WTC11 (cell line): Measurements from ENCODE around the gene UGCG. TPM values are rescaled to one million over a fixed set of nuclear protein-coding genes. Genes with fewer than 3 reads are reported as not detected.

Experiments used
- ATAC-seq: fragments of 200-7000 bp; cut with Tn5 transposase; 2 replicates; pipeline ENCODE4 v1.10.0; 2021; ENCODE audit warnings: mild to moderate bottlenecking, moderate library complexity
- CTCF ChIA-PET: fragments of 300-600 bp; sonication (Branson Sonifier 250); formaldehyde crosslinking; loops from one replicate; lab custom pipeline; 2021; ENCODE audit warnings: antibody characterized with exemption; lab: Charles Lee
- POLR2A ChIA-PET: fragments of 350-600 bp; sonication (Branson Sonifier 250); formaldehyde crosslinking; loops from one replicate; lab custom pipeline; 2021; ENCODE audit warnings: antibody characterized with exemption; lab: Charles Lee
- DNase-seq: peaks from one replicate; pipeline ENCODE4 v3.0.0; 2021; ENCODE audit warnings: low spot score
- H3K27ac Mint-ChIP-seq: 2 replicates; pipeline ENCODE4 v1.8.0; 2021; ENCODE audit warnings: mixed read lengths
- H3K27me3 Mint-ChIP-seq: 2 replicates; pipeline ENCODE4 v1.8.0; 2021; ENCODE audit warnings: low read depth, mild to moderate bottlenecking, moderate library complexity, mixed read lengths
- H3K36me3 Mint-ChIP-seq: 2 replicates; pipeline ENCODE4 v1.8.0; 2021; ENCODE audit warnings: mixed read lengths
- H3K4me1 Mint-ChIP-seq: 2 replicates; pipeline ENCODE4 v1.8.0; 2022; ENCODE audit warnings: mixed read lengths
- H3K4me3 Mint-ChIP-seq: 2 replicates; pipeline ENCODE4 v1.8.0; 2021; ENCODE audit warnings: mild to moderate bottlenecking, moderate library complexity, mixed read lengths
- H3K9me3 Mint-ChIP-seq: 2 replicates; pipeline ENCODE4 v1.8.0; 2021; ENCODE audit warnings: mixed read lengths
- ATF1 ChIP-seq: sonication (generic); formaldehyde crosslinking; IDR thresholded peaks from 2 replicates; pipeline ENCODE4 v1.8.1; 2023; ENCODE audit warnings: mild to moderate bottlenecking, moderate library complexity, missing genetic modification reagents
- CDX4 ChIP-seq: fragments of 250-450 bp; sonication (Bioruptor Pico); IDR thresholded peaks from 2 replicates; pipeline ENCODE4 v1.9.0; 2021; ENCODE audit warnings: moderate library complexity, mild to moderate bottlenecking, inconsistent platforms, borderline replicate concordance
- ERG ChIP-seq: fragments of 250-450 bp; sonication (Bioruptor Pico); IDR thresholded peaks from 2 replicates; pipeline ENCODE4 v1.8.0; 2021; ENCODE audit warnings: mild to moderate bottlenecking
- ESRRA ChIP-seq: sonication (generic); formaldehyde crosslinking; IDR thresholded peaks from 2 replicates; pipeline ENCODE4 v1.8.1; 2022; ENCODE audit warnings: mild to moderate bottlenecking, missing genetic modification reagents, borderline replicate concordance
- FOXP1 ChIP-seq: sonication (generic); formaldehyde crosslinking; IDR thresholded peaks from 2 replicates; pipeline ENCODE4 v1.8.0; 2022; ENCODE audit warnings: missing genetic modification reagents, mild to moderate bottlenecking, moderate library complexity, borderline replicate concordance
- FOXP4 ChIP-seq: sonication (generic); formaldehyde crosslinking; IDR thresholded peaks from 2 replicates; pipeline ENCODE4 v1.8.0; 2022; ENCODE audit warnings: mild to moderate bottlenecking, missing genetic modification reagents
- JAZF1 ChIP-seq: fragments of 250-450 bp; sonication (Bioruptor Pico); IDR thresholded peaks from 2 replicates; pipeline ENCODE4 v1.9.0; 2021; ENCODE audit warnings: moderate library complexity, mild to moderate bottlenecking, inconsistent platforms
- NR2C2 ChIP-seq: sonication (generic); formaldehyde crosslinking; IDR thresholded peaks from 2 replicates; pipeline ENCODE4 v1.8.0; 2022; ENCODE audit warnings: mild to moderate bottlenecking, missing genetic modification reagents
- PRRX2 ChIP-seq: fragments of 250-450 bp; sonication (Bioruptor Pico); IDR thresholded peaks from 2 replicates; pipeline ENCODE4 v1.8.0; 2021; ENCODE audit warnings: mild to moderate bottlenecking
- RORB ChIP-seq: fragments of 250-450 bp; sonication (Bioruptor Pico); IDR thresholded peaks from 2 replicates; pipeline ENCODE4 v1.9.0; 2021; ENCODE audit warnings: mild to moderate bottlenecking
- ZNF138 ChIP-seq: sonication (generic); formaldehyde crosslinking; conservative IDR thresholded peaks from 2 replicates; pipeline ENCODE4 v1.8.1; 2022; ENCODE audit warnings: mild to moderate bottlenecking, moderate library complexity, missing genetic modification reagents
- ZNF219 ChIP-seq: sonication (generic); formaldehyde crosslinking; IDR thresholded peaks from 2 replicates; pipeline ENCODE4 v1.8.0; 2023; ENCODE audit warnings: missing genetic modification reagents, mild to moderate bottlenecking, borderline replicate concordance
- ZNF317 ChIP-seq: sonication (generic); formaldehyde crosslinking; IDR thresholded peaks from 2 replicates; pipeline ENCODE4 v1.8.1; 2023; ENCODE audit warnings: low read depth, mild to moderate bottlenecking, moderate library complexity, missing genetic modification reagents, borderline replicate concordance
- total RNA-seq: library from RNA; stranded (reverse); gene quantifications from 3 replicates; pipeline ENCODE4 v1.2.3, GENCODE V29; 2021
- TF ChIP-seq, protein P1 (sequence below): sonication (generic); formaldehyde crosslinking; IDR thresholded peaks from 2 replicates; pipeline ENCODE4 v1.8.1; 2022; ENCODE audit warnings: mild to moderate bottlenecking, moderate library complexity, missing genetic modification reagents
- TF ChIP-seq, protein P2 (sequence below): sonication (generic); formaldehyde crosslinking; IDR thresholded peaks from 2 replicates; pipeline ENCODE4 v1.8.0; 2022; ENCODE audit warnings: mild to moderate bottlenecking, missing genetic modification reagents
- TF ChIP-seq, protein P3 (sequence below): sonication (generic); formaldehyde crosslinking; conservative IDR thresholded peaks from 2 replicates; pipeline ENCODE4 v1.8.1; 2022; ENCODE audit warnings: mild to moderate bottlenecking, missing genetic modification reagents
- TF ChIP-seq, protein P4 (sequence below): sonication (generic); formaldehyde crosslinking; IDR thresholded peaks from 2 replicates; pipeline ENCODE4 v1.8.1; 2023; ENCODE audit warnings: mild to moderate bottlenecking, missing genetic modification reagents, moderate library complexity
- TF ChIP-seq, protein P5 (sequence below): sonication (generic); formaldehyde crosslinking; IDR thresholded peaks from 2 replicates; pipeline ENCODE4 v1.8.0; 2023; ENCODE audit warnings: mild to moderate bottlenecking, missing genetic modification reagents

The UGCG gene
- total RNA-seq, 1 experiment from 2014 or later: 37.5 TPM

GRCh38 chr9:111852291-111852690 is 44.3 kb upstream of the UGCG start:
- ATAC-seq: no peak
- TF ChIP-seq NR2C2 (CRISPR knock-in tag): no peak
- no peak for TF ChIP-seq FOXP1 (CRISPR knock-in tag)
- no peak for TF ChIP-seq ZNF219
- TF ChIP-seq, protein P1, sequence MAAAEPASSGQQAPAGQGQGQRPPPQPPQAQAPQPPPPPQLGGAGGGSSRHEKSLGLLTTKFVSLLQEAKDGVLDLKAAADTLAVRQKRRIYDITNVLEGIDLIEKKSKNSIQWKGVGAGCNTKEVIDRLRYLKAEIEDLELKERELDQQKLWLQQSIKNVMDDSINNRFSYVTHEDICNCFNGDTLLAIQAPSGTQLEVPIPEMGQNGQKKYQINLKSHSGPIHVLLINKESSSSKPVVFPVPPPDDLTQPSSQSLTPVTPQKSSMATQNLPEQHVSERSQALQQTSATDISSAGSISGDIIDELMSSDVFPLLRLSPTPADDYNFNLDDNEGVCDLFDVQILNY (CRISPR knock-in tag): no peak
- TF ChIP-seq, protein P2, sequence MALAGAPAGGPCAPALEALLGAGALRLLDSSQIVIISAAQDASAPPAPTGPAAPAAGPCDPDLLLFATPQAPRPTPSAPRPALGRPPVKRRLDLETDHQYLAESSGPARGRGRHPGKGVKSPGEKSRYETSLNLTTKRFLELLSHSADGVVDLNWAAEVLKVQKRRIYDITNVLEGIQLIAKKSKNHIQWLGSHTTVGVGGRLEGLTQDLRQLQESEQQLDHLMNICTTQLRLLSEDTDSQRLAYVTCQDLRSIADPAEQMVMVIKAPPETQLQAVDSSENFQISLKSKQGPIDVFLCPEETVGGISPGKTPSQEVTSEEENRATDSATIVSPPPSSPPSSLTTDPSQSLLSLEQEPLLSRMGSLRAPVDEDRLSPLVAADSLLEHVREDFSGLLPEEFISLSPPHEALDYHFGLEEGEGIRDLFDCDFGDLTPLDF (CRISPR knock-in tag): no peak
- TF ChIP-seq CDX4 (CRISPR knock-in tag): no peak
- no peak for TF ChIP-seq ZNF138 (CRISPR knock-in tag)
- TF ChIP-seq, protein P3, sequence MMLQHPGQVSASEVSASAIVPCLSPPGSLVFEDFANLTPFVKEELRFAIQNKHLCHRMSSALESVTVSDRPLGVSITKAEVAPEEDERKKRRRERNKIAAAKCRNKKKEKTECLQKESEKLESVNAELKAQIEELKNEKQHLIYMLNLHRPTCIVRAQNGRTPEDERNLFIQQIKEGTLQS (CRISPR knock-in tag): no peak
- no peak for TF ChIP-seq PRRX2 (CRISPR knock-in tag)
- TF ChIP-seq ATF1: no peak
- no peak for TF ChIP-seq ZNF317 (CRISPR knock-in tag)
- no peak for TF ChIP-seq ERG
- TF ChIP-seq, protein P4, sequence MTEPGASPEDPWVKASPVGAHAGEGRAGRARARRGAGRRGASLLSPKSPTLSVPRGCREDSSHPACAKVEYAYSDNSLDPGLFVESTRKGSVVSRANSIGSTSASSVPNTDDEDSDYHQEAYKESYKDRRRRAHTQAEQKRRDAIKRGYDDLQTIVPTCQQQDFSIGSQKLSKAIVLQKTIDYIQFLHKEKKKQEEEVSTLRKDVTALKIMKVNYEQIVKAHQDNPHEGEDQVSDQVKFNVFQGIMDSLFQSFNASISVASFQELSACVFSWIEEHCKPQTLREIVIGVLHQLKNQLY: no peak
- no peak for TF ChIP-seq RORB
- TF ChIP-seq ESRRA (CRISPR knock-in tag): no peak
- TF ChIP-seq, protein P5, sequence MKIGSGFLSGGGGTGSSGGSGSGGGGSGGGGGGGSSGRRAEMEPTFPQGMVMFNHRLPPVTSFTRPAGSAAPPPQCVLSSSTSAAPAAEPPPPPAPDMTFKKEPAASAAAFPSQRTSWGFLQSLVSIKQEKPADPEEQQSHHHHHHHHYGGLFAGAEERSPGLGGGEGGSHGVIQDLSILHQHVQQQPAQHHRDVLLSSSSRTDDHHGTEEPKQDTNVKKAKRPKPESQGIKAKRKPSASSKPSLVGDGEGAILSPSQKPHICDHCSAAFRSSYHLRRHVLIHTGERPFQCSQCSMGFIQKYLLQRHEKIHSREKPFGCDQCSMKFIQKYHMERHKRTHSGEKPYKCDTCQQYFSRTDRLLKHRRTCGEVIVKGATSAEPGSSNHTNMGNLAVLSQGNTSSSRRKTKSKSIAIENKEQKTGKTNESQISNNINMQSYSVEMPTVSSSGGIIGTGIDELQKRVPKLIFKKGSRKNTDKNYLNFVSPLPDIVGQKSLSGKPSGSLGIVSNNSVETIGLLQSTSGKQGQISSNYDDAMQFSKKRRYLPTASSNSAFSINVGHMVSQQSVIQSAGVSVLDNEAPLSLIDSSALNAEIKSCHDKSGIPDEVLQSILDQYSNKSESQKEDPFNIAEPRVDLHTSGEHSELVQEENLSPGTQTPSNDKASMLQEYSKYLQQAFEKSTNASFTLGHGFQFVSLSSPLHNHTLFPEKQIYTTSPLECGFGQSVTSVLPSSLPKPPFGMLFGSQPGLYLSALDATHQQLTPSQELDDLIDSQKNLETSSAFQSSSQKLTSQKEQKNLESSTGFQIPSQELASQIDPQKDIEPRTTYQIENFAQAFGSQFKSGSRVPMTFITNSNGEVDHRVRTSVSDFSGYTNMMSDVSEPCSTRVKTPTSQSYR (CRISPR knock-in tag): no peak
- no peak for TF ChIP-seq FOXP4
- TF ChIP-seq JAZF1: no peak
- TF ChIP-seq, all 79 proteins: peak for 0
- Mint-ChIP-seq H3K27me3 (no peaks in the 10 kb centered on the region), H3K36me3 (no peaks in the 10 kb centered on the region), H3K27ac (no peak overlapping the region), H3K4me3 (no peak overlapping the region), H3K9me3 (no peaks in the 10 kb centered on the region), H3K4me1 (peaks cover 6% of the 10 kb centered on the region; the same call in 1 of the 2 replicates)
- no peak for DNase-seq
- CTCF ChIA-PET: no interaction called here
- POLR2A ChIA-PET: no interaction called here
